ENCODE results near the gene ZBTB21. TPM values are rescaled to one million over a fixed set of nuclear protein-coding genes. Genes with fewer than 3 reads are reported as not detected.

ZBTB21 gene
- total RNA-seq, 4 donors from 2014 or later: 5.2 to 19.5 (median 9.7) TPM

DNA sequence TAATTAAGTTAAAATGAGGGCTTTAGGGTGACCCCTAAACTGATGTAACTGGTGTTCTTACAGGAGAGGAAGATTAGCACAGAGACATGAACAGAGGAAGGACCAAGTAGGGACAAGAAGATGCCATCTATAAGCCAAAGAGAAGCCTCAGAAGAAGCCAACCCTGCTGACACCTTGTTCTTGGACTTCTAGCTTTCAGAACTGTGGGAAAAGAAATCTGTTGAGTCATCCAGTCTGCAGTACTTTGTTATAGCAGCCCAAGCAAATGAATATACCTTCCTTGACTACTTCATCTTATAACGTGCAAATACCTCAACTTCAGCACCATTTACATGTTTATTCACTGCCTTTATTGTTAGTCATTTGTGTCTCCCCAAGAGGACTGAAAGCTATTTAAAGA lies 3.4 kb downstream of the ZBTB21 start:
- WGBS, 2 donors (ENCODE audit: low coverage in 1 of 2): 83 to 93% methylated on average over 1 of the region's 1 CpG
- H3K4me3 ChIP-seq: no peak overlapping the region
- no peaks in the 10 kb centered on the region for H3K9me3 ChIP-seq
- no peak overlapping the region for H3K27ac ChIP-seq
- peaks cover 5 to 16% (median 12%) of the 10 kb centered on the region in 4 donors for H3K4me1 ChIP-seq
- no peaks in the 10 kb centered on the region for H3K27me3 ChIP-seq
- no peak for DNase-seq
- in situ Hi-C loops (cut with MboI; ENCODE audit: low pct_ligation_motif_present in 1 of 4, low pct_unique_long_range_greater_than_20kb in 1 of 4, low sequenced_read_pairs in 3 of 4) (loop anchor here in 2 of 4 donors (5.0 to 10.0 kb wide), 2 partner anchors 106 to 108 kb away; no protein-coding TSS in a partner anchor), intact Hi-C loops (cut with DNase I; ENCODE audit: low total_unique reads) (loop anchor here (10.0 kb wide), 1 partner anchor 52 kb away; the partner anchor contains the start of gene C2CD2)
- H3K36me3 ChIP-seq: peaks cover 0 to 2% (median 0%) of the 10 kb centered on the region in 4 donors
- TF ChIP-seq POLR2A (IDR thresholded peaks at IDR 0.05) (no peak), POLR2AphosphoS5 (IDR thresholded peaks at IDR 0.05) (no peak), CTCF (IDR thresholded peaks at IDR 0.05) (no peak), EP300 (IDR thresholded peaks at IDR 0.05; ENCODE audit: low read depth) (no peak)

- H3K36me3 ChIP-seq: peaks cover 0 to 8% (median 0%) of the 10 kb centered on the region in 4 donors
- H3K27me3 ChIP-seq: no peaks in the 10 kb centered on the region
- in situ Hi-C loops (cut with MboI; ENCODE audit: low pct_ligation_motif_present in 1 of 4, low pct_unique_long_range_greater_than_20kb in 1 of 4, low sequenced_read_pairs in 3 of 4): loop anchor here in 2 of 4 donors (5.0 to 10.0 kb wide), 2 partner anchors 108 to 110 kb away; no protein-coding TSS in a partner anchor
- no peak overlapping the region for H3K4me3 ChIP-seq
- no peak for DNase-seq
- intact Hi-C loops (cut with DNase I; ENCODE audit: low total_unique reads): loop anchor here (10.0 kb wide), 1 partner anchor 50 kb away; the partner anchor contains the start of gene C2CD2
- H3K4me1 ChIP-seq: peaks cover 5 to 7% (median 6%) of the 10 kb centered on the region in 4 donors
- H3K9me3 ChIP-seq: no peaks in the 10 kb centered on the region
- WGBS, 2 donors (ENCODE audit: low coverage in 1 of 2): 95% methylated on average over 5 of the region's 5 CpGs
- no peak overlapping the region for H3K27ac ChIP-seq
- TF ChIP-seq EP300 (IDR thresholded peaks at IDR 0.05; ENCODE audit: low read depth) (no peak), POLR2A (IDR thresholded peaks at IDR 0.05) (no peak), CTCF (IDR thresholded peaks at IDR 0.05) (no peak), POLR2AphosphoS5 (IDR thresholded peaks at IDR 0.05) (no peak)
These were observed 5.6 kb downstream of the ZBTB21 start for GRCh38 chr21:42004406-42005199.

DNA sequence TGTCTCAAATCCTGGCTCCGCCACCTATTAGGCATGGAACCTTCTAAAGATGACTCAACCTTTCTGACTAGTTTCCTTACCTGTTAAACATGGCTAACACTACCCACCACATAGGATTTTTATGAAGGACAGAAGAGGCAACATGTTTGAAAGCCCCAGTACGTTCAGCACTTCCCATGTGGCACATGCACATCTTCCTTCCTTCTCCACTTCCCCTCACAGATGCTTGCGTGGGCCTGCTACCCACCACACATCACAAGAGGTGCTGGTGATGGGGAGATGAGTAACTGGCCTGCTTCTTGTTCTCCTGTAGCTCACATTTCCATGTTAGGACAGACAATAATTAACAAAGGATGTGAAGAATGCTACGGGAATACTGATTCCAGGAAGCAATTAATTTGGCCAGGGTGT lies 7.1 kb downstream of the ZBTB21 start:
- intact Hi-C loops (cut with DNase I; ENCODE audit: low total_unique reads) (loop anchor here (10.0 kb wide), 1 partner anchor 48 kb away; the partner anchor contains the start of gene C2CD2), in situ Hi-C loops (cut with MboI; ENCODE audit: low pct_ligation_motif_present in 1 of 4, low pct_unique_long_range_greater_than_20kb in 1 of 4, low sequenced_read_pairs in 3 of 4) (loop anchor here in 1 of 4 donors (10.0 kb wide), 1 partner anchor 112 kb away; no protein-coding TSS in a partner anchor)
- H3K4me3 ChIP-seq: no peak overlapping the region
- H3K4me1 ChIP-seq: no peaks in the 10 kb centered on the region
- TF ChIP-seq CTCF (IDR thresholded peaks at IDR 0.05): no peak
- no peak for TF ChIP-seq POLR2AphosphoS5 (IDR thresholded peaks at IDR 0.05)
- TF ChIP-seq EP300 (IDR thresholded peaks at IDR 0.05; ENCODE audit: low read depth): no peak
- TF ChIP-seq POLR2A (IDR thresholded peaks at IDR 0.05): no peak
- 68 to 75% methylated on average over 4 of the region's 4 CpGs for WGBS, 2 donors (ENCODE audit: low coverage in 1 of 2)
- DNase-seq: no peak
- H3K27me3 ChIP-seq: no peaks in the 10 kb centered on the region
- no peak overlapping the region for H3K27ac ChIP-seq
- H3K36me3 ChIP-seq: peaks cover 0 to 8% (median 0%) of the 10 kb centered on the region in 4 donors
- no peaks in the 10 kb centered on the region for H3K9me3 ChIP-seq

GRCh38 chr21:42002421-42002958 lies 7.7 kb downstream of the ZBTB21 start:
- WGBS, 2 donors (ENCODE audit: low coverage in 1 of 2): 71 to 77% methylated on average over 6 to 14 of the region's 14 CpGs
- Histone ChIP-seq H3K27ac (no peak overlapping the region), H3K36me3 (peaks cover 0 to 8% (median 0%) of the 10 kb centered on the region in 4 donors), H3K27me3 (no peaks in the 10 kb centered on the region), H3K4me1 (no peaks in the 10 kb centered on the region), H3K4me3 (no peak overlapping the region), H3K9me3 (no peaks in the 10 kb centered on the region)
- TF ChIP-seq EP300 (IDR thresholded peaks at IDR 0.05; ENCODE audit: low read depth): no peak
- no peak for TF ChIP-seq POLR2AphosphoS5 (IDR thresholded peaks at IDR 0.05)
- TF ChIP-seq CTCF (IDR thresholded peaks at IDR 0.05): no peak
- TF ChIP-seq POLR2A (IDR thresholded peaks at IDR 0.05): no peak
- intact Hi-C loops (cut with DNase I; ENCODE audit: low total_unique reads): loop anchor here (10.0 kb wide), 1 partner anchor 48 kb away; the partner anchor contains the start of gene C2CD2
- in situ Hi-C loops (cut with MboI; ENCODE audit: low pct_ligation_motif_present in 1 of 4, low pct_unique_long_range_greater_than_20kb in 1 of 4, low sequenced_read_pairs in 3 of 4): loop anchor here in 1 of 4 donors (10.0 kb wide), 1 partner anchor 112 kb away; no protein-coding TSS in a partner anchor
- DNase-seq: no peak

All from transverse colon (tissue), 4 donors.